OCI-LY7 (cell line): ENCODE results near the gene PLEKHA6. TPM values are rescaled to one million over a fixed set of nuclear protein-coding genes. Genes with fewer than 3 reads are reported as not detected.

ENCODE experiments used
- BruUV-seq: library from RNA; stranded (reverse); fragments of 400-500 nt; replicated peaks from 2 replicates; lab custom pipeline; 2021; lab: Mats Ljungman, UMichigan
- CTCF ChIA-PET: fragments of 300-600 bp; sonication (Branson Sonifier 250); formaldehyde crosslinking; loops from one replicate; lab custom pipeline; 2022; ENCODE audit warnings: antibody characterized with exemption; ENCODE audit not compliant: unreplicated experiment; lab: Charles Lee
- POLR2A ChIA-PET: fragments of 300-600 bp; sonication (Branson Sonifier 250); formaldehyde crosslinking; loops from one replicate; lab custom pipeline; 2022; ENCODE audit warnings: antibody characterized with exemption; lab: Charles Lee
- DNase-seq: peaks from one replicate; pipeline ENCODE4 v3.0.0-alpha.2; 2015; ENCODE audit warnings: low spot score
- H2AFZ ChIP-seq: fragments of 200-600 bp; sonication (generic), shearing (Covaris generic); 2 replicates; pipeline ENCODE4 v1.6.1; 2014; ENCODE audit warnings: mild to moderate bottlenecking, antibody characterized with exemption, low read length, moderate library complexity
- H3K27ac ChIP-seq: fragments of 200-600 bp; sonication (generic); 2 replicates; pipeline ENCODE4 v1.5.1; 2014; ENCODE audit warnings: mixed run types, low read depth, mild to moderate bottlenecking, moderate library complexity, low read length, inconsistent platforms; ENCODE audit not compliant: poor library complexity, severe bottlenecking
- H3K36me3 ChIP-seq: fragments of 200-600 bp; sonication (generic); 2 replicates; pipeline ENCODE4 v1.6.1; 2014; ENCODE audit warnings: mild to moderate bottlenecking, antibody characterized with exemption, low read length, moderate library complexity, mixed read lengths; ENCODE audit not compliant: insufficient read depth
- H3K4me1 ChIP-seq: fragments of 200-600 bp; sonication (generic); 2 replicates; pipeline ENCODE4 v1.5.1; 2014; ENCODE audit warnings: mild to moderate bottlenecking, low read length; ENCODE audit not compliant: insufficient read depth, poor library complexity, severe bottlenecking
- H3K4me2 ChIP-seq: fragments of 200-600 bp; sonication (generic); 2 replicates; pipeline ENCODE4 v1.6.1; 2014; ENCODE audit warnings: mild to moderate bottlenecking, low read length
- H3K4me3 ChIP-seq: fragments of 200-600 bp; sonication (generic); 2 replicates; pipeline ENCODE4 v1.5.1; 2014; ENCODE audit warnings: mild to moderate bottlenecking, low read depth, low read length; ENCODE audit not compliant: poor library complexity, severe bottlenecking
- H3K79me2 ChIP-seq: fragments of 200-600 bp; sonication (generic); 2 replicates; pipeline ENCODE4 v1.6.1; 2016; ENCODE audit warnings: low read depth, mild to moderate bottlenecking, low read length, moderate library complexity, mixed read lengths; ENCODE audit not compliant: insufficient read depth
- H3K9me2 ChIP-seq: fragments of 200-600 bp; sonication (generic); 2 replicates; pipeline ENCODE4 v1.6.1; 2016; ENCODE audit warnings: mild to moderate bottlenecking, low read length, mixed read lengths; ENCODE audit not compliant: insufficient read depth
- H3K9me3 ChIP-seq: fragments of 200-600 bp; sonication (generic); 2 replicates; pipeline ENCODE4 v1.6.1; 2014; ENCODE audit warnings: mild to moderate bottlenecking, mixed run types, low read length, mixed read lengths
- H4K20me1 ChIP-seq: fragments of 200-600 bp; sonication (generic); 2 replicates; pipeline ENCODE4 v1.6.1; 2014; ENCODE audit warnings: mild to moderate bottlenecking, antibody characterized with exemption, low read length, moderate library complexity, mixed read lengths; ENCODE audit not compliant: insufficient read depth
- CTCF ChIP-seq: fragments of 200-600 bp; sonication (generic); conservative IDR thresholded peaks from 2 replicates; pipeline ENCODE4 v1.5.1; 2014; ENCODE audit warnings: mild to moderate bottlenecking, antibody characterized with exemption, low read length, moderate library complexity, mixed read lengths
- EZH2phosphoT487 ChIP-seq: fragments of 200-600 bp; sonication (generic); IDR thresholded peaks from 2 replicates; pipeline ENCODE4 v1.6.1; 2018; ENCODE audit warnings: low read depth, borderline replicate concordance, mild to moderate bottlenecking, mixed run types, antibody characterized with exemption, low read length, moderate library complexity, mixed read lengths
- intact Hi-C: fragments of 100-400 bp; cut with micrococcal nuclease; formaldehyde crosslinking; loops from one replicate; pipeline ENCODE4 v1.10.0; 2022; ENCODE audit not compliant: unreplicated experiment
- total RNA-seq, 2 experiments: library from RNA; depleted of rRNA in 1 of 2; stranded (reverse); fragments of >200 nt in 1 of 2; shearing (Covaris generic) in 1 of 2; gene quantifications; 2 replicates each; pipeline ENCODE4 v1.2.3, GENCODE V29; 2014 to 2022

The PLEKHA6 gene
- total RNA-seq, 2 experiments from 2014 or later = not detected

GRCh38 chr1:204350312-204350711 is 9.4 kb downstream of the PLEKHA6 start:
- intact Hi-C loops = no loop called here
- POLR2A ChIA-PET = interaction anchor here (1.0 kb wide), 1 partner anchor 17 kb away, joined by 3 read pairs; no protein-coding TSS in a partner anchor

DNA sequence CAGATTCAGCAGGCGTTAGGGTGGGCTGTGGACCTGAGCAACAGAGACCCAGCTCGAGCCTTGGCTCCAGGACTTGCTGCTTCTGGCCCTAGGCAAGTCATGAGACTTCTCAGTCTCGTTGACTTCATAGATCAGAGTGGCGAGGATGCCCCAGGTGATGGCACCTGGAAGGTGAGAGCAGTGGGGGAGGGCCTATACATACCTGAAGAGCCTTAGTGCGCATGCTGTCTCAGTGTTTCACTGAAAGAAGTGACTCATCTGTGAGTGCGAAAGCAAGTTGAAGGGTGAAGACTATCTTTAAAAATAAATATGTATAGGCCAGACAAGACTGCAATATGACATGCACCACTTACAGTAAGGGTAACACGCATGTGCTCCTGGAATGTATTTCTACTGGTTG is 10.1 kb downstream of the PLEKHA6 start:
- POLR2A ChIA-PET = interaction anchor here (0.7 kb wide), 2 partner anchors 15 to 662 kb away, joined by 3 to 6 read pairs; no protein-coding TSS in a partner anchor
- BruUV-seq = no TSS peak

More at GRCh38 chr1:204350312-204350711, 9.4 kb downstream of the PLEKHA6 start:
- Histone ChIP-seq H3K79me2 (no peaks in the 10 kb centered on the region), H3K4me3 (no peak overlapping the region), H2AFZ (no peak overlapping the region), H4K20me1 (no peaks in the 10 kb centered on the region), H3K36me3 (no peaks in the 10 kb centered on the region), H3K4me2 (no peak overlapping the region), H3K9me2 (no peaks in the 10 kb centered on the region), H3K4me1 (no peaks in the 10 kb centered on the region), H3K9me3 (no peaks in the 10 kb centered on the region), H3K27ac (no peak overlapping the region)
- DNase-seq = no peak
- no peak for TF ChIP-seq EZH2phosphoT487
- no peak for TF ChIP-seq CTCF
- no TSS peak for BruUV-seq
- CTCF ChIA-PET = no interaction called here

More for the DNA sequence above, 10.1 kb downstream of the PLEKHA6 start:
- intact Hi-C loops = no loop called here
- H2AFZ ChIP-seq = no peak overlapping the region
- H3K79me2 ChIP-seq = no peaks in the 10 kb centered on the region
- CTCF ChIA-PET = no interaction called here
- TF ChIP-seq EZH2phosphoT487 (no peak), CTCF (no peak)
- H3K36me3 ChIP-seq = no peaks in the 10 kb centered on the region
- H3K4me1 ChIP-seq = no peaks in the 10 kb centered on the region
- DNase-seq = no peak
- H4K20me1 ChIP-seq = no peaks in the 10 kb centered on the region
- H3K27ac ChIP-seq = no peak overlapping the region
- H3K9me3 ChIP-seq = no peaks in the 10 kb centered on the region
- H3K9me2 ChIP-seq = no peaks in the 10 kb centered on the region
- no peak overlapping the region for H3K4me3 ChIP-seq
- H3K4me2 ChIP-seq = no peak overlapping the region
